ENCODE data around the gene NRTN. TPM values are rescaled to one million over a fixed set of nuclear protein-coding genes. Genes with fewer than 3 reads are reported as not detected.

Gene NRTN
- total and polyA plus RNA-seq, 2 of the 4 experiments (the other 2 are of a cell fraction): 0.17 to 0.18 TPM

- no peak overlapping the region for H3K4ac ChIP-seq (ENCODE audit: low read depth, low read length)
- H4K91ac ChIP-seq (ENCODE audit: insufficient read depth, low read depth, low read length): no peak overlapping the region
- intact Hi-C loops (cut with micrococcal nuclease): no loop called here
- no peak overlapping the region for H2AFZ ChIP-seq (replicated peaks; ENCODE audit: low read length, poor library complexity)
- no peak overlapping the region for H3K4me3 ChIP-seq (ENCODE audit: insufficient read depth, low read depth, low read length)
- H3K9ac ChIP-seq (ENCODE audit: low read depth, low read length): no peak overlapping the region
- no peaks in the 10 kb centered on the region for H4K20me1 ChIP-seq (ENCODE audit: insufficient read depth, low read length)
- ATAC-seq (ENCODE audit: low read depth): no peak
- H3K36me3 ChIP-seq (ENCODE audit: control insufficient read depth, insufficient read depth, low read length): no peaks in the 10 kb centered on the region
- no peak overlapping the region for H3K4me2 ChIP-seq (ENCODE audit: low read depth, low read length)
- no TSS peak for BruUV-seq (replicated peaks)
- H3K9me3 ChIP-seq (ENCODE audit: control insufficient read depth, insufficient read depth, low read length): no peaks in the 10 kb centered on the region; the same call in 1 of the 2 replicates
- no peak overlapping the region for H2BK15ac ChIP-seq (ENCODE audit: low read depth, low read length)
- dilution Hi-C loops (cut with HindIII; ENCODE audit: low sequenced_read_pairs, unreplicated experiment): no loop called here
- no peaks in the 10 kb centered on the region for H3K79me1 ChIP-seq (ENCODE audit: low read depth in 1 of 2, low read length in 2 of 2)
- H3K9me1 ChIP-seq (ENCODE audit: insufficient read depth, low read length): no peaks in the 10 kb centered on the region
- no peaks in the 10 kb centered on the region; the same call in 1 of the 2 replicates for H3K4me1 ChIP-seq (ENCODE audit: control insufficient read depth, insufficient read depth, low read length)
- H2BK20ac ChIP-seq (ENCODE audit: low read depth, low read length): no peak overlapping the region
- H2AK5ac ChIP-seq (ENCODE audit: low read depth, low read length): no peak overlapping the region
- H4K5ac ChIP-seq (ENCODE audit: low read depth, low read length): no peak overlapping the region
- no peak overlapping the region for H3K23ac ChIP-seq (ENCODE audit: low read depth, low read length)
- no peak for DNase-seq
- H2AK9ac ChIP-seq (replicated peaks; ENCODE audit: low read depth, low read length, poor library complexity): no peak overlapping the region
- H3K56ac ChIP-seq (ENCODE audit: extremely low read depth, insufficient read depth, low read length): no peak overlapping the region
- H4K8ac ChIP-seq (ENCODE audit: low read depth in 2 of 2, low read length in 2 of 2): no peak overlapping the region
- no peak for TF ChIP-seq ELK1 (IDR thresholded peaks at IDR 0.05; ENCODE audit: borderline replicate concordance, low read depth, low read length)
- no peak for TF ChIP-seq POLR2A (IDR thresholded peaks at IDR 0.05; ENCODE audit: low read depth, low read length)
- TF ChIP-seq CEBPB (IDR thresholded peaks at IDR 0.05; ENCODE audit: low read depth, low read length): no peak
- ChIA-PET POLR2A (ENCODE audit: unreplicated experiment) (no interaction called here), CTCF (no interaction called here)
- H3K27me3 ChIP-seq (ENCODE audit: control insufficient read depth, insufficient read depth, low read length): peaks cover 44% of the 10 kb centered on the region
- no peak overlapping the region for H3K14ac ChIP-seq (replicated peaks; ENCODE audit: low read depth, low read length)
- no peak overlapping the region for H2BK120ac ChIP-seq (ENCODE audit: low read depth, low read length)
- H3K18ac ChIP-seq (ENCODE audit: low read depth, low read length): no peak overlapping the region
- no peak overlapping the region for H2BK5ac ChIP-seq (ENCODE audit: low read depth, low read length, poor library complexity, severe bottlenecking)
- in situ Hi-C loops (cut with MboI; ENCODE audit: low sequenced_read_pairs): no loop called here
- no peak overlapping the region for H3K27ac ChIP-seq (ENCODE audit: insufficient read depth, low read length)
- 65% methylated on average over 4 of the region's 18 CpGs; no CpG with 5 or more reads in 1 of the 2 experiments for WGBS, 2 experiments (ENCODE audit: extremely low coverage in 2 of 2, insufficient read length in 1 of 2)
Observed at GRCh38 chr19:5857203-5858081, 52.6 kb downstream of the NRTN start.

Measured in IMR-90 (cell line).